KOPT-K1 (cell line): Measurements from ENCODE around the gene CCDC14.
"Not testable (repeated sequence)": the region's sequence is repeated elsewhere in the genome, so short reads cannot be mapped to it uniquely, and the experiment has no call there.

Experiments
- H3K27ac ChIP-seq: fragments of 200-600 bp; sonication (generic); 2 replicates; pipeline ENCODE4 v1.5.1; 2016; ENCODE audit warnings: antibody characterized with exemption, mild to moderate bottlenecking, low read depth, low read length; ENCODE audit not compliant: poor library complexity, severe bottlenecking
- H3K36me3 ChIP-seq: fragments of 200-600 bp; sonication (generic); 2 replicates; pipeline ENCODE4 v1.5.1; 2017; ENCODE audit warnings: antibody characterized with exemption, mild to moderate bottlenecking, low read length, moderate library complexity; ENCODE audit not compliant: insufficient read depth
- H3K9me3 ChIP-seq: fragments of 200-600 bp; sonication (generic); 2 replicates; pipeline ENCODE4 v1.5.1; 2017; ENCODE audit warnings: antibody characterized with exemption, low read length, mild to moderate bottlenecking; ENCODE audit not compliant: insufficient read depth, poor library complexity, severe bottlenecking

The CCDC14 gene

DNA sequence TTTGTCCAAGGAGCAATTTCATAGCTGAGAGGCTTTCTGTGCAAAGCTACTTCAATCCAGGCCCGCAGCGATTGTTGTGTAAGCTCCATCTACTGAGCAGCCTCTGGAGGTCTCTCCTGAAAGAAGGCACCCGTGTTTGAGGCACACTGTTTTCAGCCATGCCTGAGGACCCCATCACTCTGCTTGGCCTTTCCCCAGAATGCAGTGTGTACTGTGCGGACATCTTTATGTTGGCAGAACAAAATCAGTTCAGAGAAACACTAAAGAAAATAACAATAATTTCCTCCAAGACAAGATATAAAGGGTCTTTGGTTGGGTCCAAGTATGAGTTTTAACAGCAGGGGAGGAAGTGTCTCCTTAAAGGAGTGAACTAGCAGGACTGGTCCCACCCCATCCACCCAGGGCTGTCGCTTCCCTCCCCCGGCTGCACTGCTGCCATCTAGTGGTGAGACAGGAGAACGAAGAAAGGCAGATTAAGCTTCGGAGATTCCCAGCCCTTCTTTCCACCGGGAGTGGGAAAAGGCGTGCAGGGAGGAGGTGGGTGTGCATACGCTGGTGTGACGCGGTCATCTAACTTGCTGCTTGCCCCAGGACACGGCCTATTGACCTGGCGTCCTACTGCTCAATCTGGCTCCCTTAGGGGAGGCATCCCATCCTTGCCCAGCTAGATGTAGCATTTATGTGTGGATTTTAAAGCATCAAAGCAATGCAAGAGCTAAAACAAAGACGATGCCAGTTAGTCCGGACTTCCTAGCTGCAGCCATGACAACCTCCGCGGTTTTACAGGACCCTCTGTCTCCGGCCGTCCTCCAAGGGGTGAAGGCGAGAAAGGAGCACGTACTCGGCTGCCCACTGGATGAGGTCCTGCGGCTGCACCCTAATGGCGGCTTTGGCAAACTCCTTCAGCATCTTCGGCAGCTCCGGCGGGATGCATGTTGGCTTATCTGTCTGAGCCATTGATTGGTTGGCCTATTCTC is 18.8 kb upstream of the CCDC14 start:
- not testable (repeated sequence) for H3K27ac ChIP-seq, H3K9me3 ChIP-seq, H3K36me3 ChIP-seq

DNA sequence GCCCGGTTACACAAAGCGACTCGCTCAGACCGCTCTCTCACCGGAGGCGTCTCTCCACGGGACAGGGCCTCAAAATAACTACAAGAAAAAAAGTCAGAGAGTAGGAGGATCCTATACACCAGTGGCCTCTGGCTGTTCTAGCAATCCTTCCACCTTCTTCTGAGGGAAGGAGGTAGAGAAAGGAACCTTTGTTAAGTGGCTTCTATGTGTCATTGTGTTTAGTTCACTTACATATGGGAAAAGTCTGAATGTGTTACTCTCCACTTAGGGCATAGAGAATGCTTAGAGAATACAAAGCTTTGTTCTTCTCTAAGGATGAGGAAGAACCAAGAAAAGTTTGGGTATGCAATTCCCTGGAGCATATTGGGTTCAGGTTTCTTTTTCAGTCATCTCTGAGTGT is 15.9 kb upstream of the CCDC14 start:
- H3K9me3 ChIP-seq, H3K36me3 ChIP-seq, H3K27ac ChIP-seq: not testable (repeated sequence)

DNA sequence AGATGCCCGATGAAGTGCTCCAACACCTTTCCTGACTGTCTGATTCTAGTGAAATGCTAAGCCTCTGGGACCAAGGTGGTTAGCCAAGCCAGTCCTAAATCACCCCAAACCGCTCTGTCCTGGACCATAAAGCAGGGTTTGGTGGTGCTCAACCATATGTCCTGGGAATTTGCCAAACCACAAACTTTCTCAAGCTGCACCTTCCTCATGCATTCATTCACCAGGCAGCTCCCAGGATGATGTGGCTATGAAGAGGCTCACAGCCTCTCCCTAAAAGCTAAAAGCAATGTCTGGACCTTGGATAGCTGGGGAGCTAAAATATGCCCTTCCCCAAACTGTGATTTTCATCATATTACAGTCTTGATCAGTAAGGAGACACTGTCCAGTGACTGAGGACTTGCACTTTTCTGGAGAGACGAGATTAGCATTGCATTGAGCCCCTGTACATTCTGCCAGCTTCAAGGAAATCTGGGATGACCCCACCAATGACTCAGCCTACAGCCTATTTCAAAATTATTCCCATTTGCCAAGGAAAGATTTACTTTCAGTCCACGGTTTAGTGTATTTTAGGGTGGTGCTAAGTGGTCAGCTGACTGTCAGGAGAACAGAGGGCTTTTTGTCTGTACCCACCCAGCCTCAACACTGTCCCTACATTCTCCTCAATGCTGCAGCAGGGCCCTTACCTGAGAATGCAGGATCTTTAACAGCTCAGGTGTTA is 15.3 kb upstream of the CCDC14 start:
- H3K36me3 ChIP-seq, H3K9me3 ChIP-seq, H3K27ac ChIP-seq: not testable (repeated sequence)

DNA sequence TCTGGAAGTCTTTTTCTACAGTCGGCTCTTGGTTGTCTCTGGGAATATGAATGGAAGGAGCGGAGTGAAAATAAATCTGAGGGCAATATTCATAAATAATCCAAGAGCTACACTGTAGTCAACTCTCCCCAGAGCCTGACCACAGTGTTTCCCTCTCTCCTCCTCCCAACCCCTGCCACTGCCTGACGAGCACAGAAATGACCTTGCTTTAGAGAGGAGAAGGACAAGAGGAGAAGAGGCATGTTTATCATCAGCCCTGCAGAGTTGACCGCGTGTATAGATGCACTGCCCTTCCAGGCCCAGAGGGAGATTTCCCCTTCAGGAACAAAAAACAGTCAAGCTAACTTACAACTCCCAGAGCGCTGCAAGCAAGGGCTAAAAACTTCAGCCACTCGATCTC is 14.0 kb upstream of the CCDC14 start:
- not testable (repeated sequence) for H3K27ac ChIP-seq, H3K9me3 ChIP-seq

DNA sequence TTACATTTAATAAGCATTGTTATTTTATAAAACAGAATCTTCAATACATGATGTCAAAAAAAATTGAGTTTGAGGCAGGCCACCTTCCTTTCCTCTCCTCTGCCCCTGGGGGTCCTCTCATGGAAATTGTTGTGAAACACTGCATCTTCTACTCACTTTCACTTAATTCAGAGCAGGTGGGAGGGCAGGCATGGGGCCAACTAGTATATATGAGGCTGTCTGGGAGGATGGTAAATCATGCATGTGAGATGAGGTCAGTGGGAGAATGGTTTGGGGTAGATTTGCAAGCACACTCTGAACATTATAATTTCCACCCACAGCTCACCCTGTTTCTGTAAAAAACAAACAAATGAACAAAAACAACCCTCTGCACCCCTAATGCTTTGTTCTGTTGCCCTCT is 10.4 kb upstream of the CCDC14 start:
- no peaks in the 10 kb centered on the region for H3K9me3 ChIP-seq
- no peak overlapping the region for H3K27ac ChIP-seq
- H3K36me3 ChIP-seq = no peaks in the 10 kb centered on the region

More for the DNA sequence above, 14.0 kb upstream of the CCDC14 start:
- H3K36me3 ChIP-seq = not testable (repeated sequence)

DNA sequence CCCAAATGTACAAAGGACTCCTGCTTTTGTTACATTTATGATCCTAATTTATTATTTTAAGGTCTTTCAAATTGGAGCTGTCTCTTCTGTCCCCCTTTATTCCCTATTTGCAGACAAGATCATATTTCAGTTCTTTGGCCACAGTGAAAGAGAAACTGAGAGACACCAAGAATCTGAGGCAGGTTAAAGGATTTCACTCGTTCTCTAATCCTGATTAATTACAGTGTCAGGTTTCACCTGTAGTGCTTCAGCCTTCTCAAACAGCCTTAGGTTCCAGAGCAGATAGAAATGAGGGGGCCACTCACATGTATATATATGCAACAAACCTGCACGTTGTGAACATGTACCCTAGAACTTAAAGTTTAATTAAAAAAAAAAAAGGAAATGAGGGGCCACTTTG is 6.2 kb upstream of the CCDC14 start:
- H3K27ac ChIP-seq, H3K9me3 ChIP-seq, H3K36me3 ChIP-seq: not testable (repeated sequence)

DNA sequence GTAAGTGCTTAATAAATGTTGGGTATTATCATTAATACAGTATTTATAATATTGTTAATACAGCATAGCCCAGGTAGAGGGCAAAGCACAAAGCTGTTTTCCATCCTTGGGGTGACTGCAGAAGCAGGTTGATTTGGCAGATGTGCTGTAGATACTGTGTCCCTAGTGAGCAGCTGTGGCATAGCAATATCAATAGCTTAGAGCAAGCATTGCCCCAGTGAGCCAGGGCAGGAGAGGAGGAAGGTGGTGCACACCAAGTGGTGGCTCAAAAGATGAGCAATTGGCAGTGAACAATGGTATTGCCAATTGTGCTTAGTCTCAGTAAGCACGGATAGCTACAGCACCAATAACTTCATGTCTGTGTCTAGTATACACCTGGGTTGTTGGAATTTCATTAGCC is 5.8 kb upstream of the CCDC14 start:
- H3K36me3 ChIP-seq, H3K27ac ChIP-seq, H3K9me3 ChIP-seq: not testable (repeated sequence)

DNA sequence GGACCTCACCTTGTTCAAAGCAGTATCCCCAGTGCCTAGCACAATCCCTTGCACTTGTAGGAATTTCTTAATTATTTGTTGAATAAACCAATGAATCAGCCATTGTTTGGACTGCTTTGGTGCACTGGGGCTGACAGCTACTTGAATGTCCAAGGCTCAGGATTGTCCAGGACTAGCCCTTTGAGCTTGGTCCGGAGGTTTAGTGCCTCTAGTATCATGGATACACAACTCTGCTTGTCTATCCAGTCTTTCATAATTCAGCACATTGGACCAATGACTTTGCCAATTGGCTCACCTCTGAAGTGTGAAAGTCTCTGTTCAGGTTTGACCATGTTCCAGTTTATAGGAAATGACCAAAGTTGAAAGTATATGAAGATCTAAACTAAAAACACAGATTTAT is 3.8 kb upstream of the CCDC14 start:
- not testable (repeated sequence) for H3K27ac ChIP-seq, H3K9me3 ChIP-seq, H3K36me3 ChIP-seq

DNA sequence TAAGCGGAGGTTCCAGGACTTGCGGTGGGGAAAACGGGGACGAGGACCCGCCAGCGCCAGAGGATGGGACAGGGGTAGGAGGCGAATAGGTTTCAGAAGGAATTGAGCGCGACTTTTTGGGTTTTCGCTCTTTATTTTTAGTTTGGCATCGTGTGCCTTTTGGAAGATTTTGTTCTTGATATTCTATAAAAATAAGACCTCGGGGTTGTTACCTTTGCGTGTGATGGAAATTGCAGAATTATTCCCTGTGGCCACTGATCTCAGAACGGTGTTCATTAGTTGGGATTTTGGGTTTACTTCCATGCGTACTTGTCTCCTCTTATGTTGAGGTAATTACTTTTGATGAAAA is 453 bp upstream of the CCDC14 start:
- Histone ChIP-seq H3K36me3 (peaks cover 1% of the 10 kb centered on the region), H3K9me3 (no peaks in the 10 kb centered on the region), H3K27ac (no peak overlapping the region)

DNA sequence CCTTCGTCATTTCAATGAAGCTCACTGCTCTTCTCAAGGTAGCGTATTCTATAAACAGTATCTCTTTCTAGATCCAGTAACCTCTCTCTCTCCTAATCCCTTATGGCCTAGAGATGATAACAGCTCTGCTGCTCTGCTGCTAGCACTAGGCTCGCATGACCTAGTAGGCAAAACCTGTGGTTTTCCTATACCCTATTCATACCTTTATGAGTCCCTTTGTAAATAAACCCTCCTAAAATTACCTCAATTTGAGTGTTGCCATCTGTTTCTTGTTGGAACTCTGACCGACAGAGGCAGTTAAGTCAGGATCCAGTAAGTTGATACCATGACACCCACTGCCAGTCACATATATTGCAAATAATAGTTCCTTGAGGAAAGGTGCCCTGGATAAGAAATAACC is 7.3 kb downstream of the CCDC14 start:
- H3K36me3 ChIP-seq = peaks cover 72% of the 10 kb centered on the region
- H3K27ac ChIP-seq = no peak overlapping the region
- H3K9me3 ChIP-seq = no peaks in the 10 kb centered on the region

DNA sequence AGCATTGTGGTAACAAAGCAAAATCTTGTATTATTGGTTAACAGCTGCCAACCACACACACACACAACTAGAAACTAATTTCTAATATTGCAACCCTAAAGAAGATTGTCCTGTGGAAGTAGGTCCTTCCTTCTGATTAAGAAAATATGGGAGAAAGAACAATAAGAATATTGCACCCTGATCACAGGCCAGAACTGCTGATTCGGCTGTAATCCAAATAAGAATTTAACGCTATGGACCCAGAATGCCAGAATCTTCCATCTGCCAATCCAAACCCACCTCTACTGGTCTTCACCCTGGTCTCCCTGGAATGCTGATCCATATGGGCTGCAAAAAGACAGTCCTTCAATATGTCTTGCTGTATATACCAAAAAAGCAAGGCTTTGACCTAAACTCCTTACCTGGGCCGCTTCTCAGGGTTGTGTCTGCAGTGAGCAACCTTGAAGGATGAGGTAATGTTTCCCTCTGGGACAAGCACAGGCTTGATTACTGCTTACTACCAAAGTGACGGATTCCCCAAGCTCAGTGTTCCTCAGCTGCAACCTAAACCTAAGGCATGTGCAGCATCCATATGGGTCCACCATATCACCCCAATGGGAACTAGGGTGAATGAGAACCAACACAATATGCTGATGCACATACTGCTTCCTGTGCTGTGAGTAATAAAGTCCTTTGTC is 8.0 kb downstream of the CCDC14 start:
- Histone ChIP-seq H3K36me3 (peaks cover 79% of the 10 kb centered on the region), H3K27ac (no peak overlapping the region), H3K9me3 (no peaks in the 10 kb centered on the region)

DNA sequence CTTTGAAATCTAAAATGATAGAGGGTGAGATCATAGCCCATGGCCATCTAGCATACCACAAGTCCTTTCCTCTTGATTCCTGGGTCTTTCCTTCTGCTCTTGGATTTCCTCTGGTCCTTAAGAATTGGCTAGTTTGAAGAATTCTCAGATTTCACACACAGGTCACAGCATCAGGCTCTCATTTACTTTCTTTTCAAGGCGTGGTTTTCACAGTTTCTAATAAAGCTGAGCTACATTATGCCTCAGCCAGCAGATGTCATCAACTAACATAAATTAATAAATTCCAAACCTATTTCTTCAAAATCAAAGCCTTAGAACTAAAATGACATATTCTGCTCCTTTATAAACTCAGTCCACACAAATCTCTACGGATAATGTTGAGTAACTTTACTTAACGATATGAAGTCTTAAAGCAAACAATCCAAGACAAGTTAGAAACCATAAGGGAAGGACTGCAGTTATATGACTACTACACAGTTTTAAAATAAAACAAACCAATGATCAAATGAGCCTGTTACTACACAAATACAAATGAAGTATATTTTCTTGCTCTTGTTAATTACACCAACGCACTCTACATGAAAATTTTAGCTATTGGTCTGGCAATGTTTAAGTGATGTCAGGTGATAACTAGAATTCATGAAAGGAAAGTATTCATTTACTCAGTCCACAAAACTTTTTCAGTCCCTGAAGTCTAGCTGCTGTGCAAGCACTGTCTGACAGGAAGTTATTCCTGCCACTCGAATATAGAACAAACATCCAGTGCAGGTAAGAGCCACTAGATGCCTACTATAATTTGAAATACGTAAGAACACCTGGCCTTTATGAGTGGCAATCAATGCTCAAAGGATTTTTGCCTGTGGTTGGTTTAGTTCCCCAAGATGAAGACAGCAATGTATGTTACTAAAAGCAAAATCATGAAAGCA is 9.2 kb downstream of the CCDC14 start:
- Histone ChIP-seq H3K36me3 (peaks cover 89% of the 10 kb centered on the region), H3K9me3 (no peaks in the 10 kb centered on the region), H3K27ac (no peak overlapping the region)

DNA sequence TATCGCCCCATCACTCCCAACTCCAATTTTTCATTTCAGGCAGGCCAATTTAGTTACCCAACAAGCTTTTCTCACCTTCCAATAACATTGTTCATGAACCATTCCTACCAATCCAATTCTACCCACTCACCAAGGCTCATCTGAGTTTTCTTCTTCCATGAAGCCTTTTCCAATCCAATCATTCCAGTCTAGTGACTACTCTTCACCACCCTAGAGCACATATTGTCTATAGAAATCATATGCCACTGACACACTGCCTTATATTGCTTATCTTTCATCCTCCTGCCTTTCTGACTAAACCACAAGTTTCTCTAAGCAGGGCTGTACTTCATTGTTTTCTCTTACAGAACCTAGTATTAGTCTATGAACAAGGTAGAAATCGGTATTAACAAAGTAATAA is 11.4 kb downstream of the CCDC14 start:
- Histone ChIP-seq H3K27ac (no peak overlapping the region), H3K36me3 (peaks cover 89% of the 10 kb centered on the region), H3K9me3 (no peaks in the 10 kb centered on the region)

DNA sequence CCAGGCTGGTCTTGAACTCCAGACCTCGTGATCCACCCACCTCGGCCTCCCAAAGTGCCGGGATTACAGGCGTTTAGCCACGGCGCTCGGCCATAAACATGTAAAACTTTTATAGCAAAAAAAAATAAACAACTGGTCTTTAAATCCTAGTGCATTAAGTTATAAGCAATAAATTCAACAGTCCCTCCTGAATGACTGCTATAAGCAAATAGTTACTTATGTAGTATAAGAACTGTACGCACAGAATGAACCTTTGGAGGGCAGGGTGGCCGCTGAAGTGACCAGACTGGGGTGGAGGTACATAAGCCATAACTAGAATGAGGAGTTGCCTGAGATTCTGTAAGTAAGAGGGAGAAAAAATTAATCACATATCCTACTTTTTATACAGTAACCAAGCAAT is 12.6 kb downstream of the CCDC14 start:
- H3K36me3 ChIP-seq = peaks cover 94% of the 10 kb centered on the region
- no peaks in the 10 kb centered on the region for H3K9me3 ChIP-seq
- H3K27ac ChIP-seq = no peak overlapping the region
